GM18498 (cell line): ENCODE data around the gene IL13.
"Not testable (repeated sequence)": the region's sequence is repeated elsewhere in the genome, so short reads cannot be mapped to it uniquely, and the experiment has no call there.

Experiments used
- ATAC-seq: cut with Tn5 transposase; IDR thresholded peaks from one replicate; pipeline ENCODE4 v1.9.1; 2021; ENCODE audit warnings: mild to moderate bottlenecking, moderate library complexity; ENCODE audit not compliant: unreplicated experiment

The IL13 gene

GRCh38 chr5:132688536-132689339 lies 30.8 kb downstream of the IL13 start:
- peak; percentile 33 for ATAC-seq

GRCh38 chr5:132689513-132689912 lies 31.5 kb downstream of the IL13 start:
- ATAC-seq: no peak

- no peak for ATAC-seq
Measured at GRCh38 chr5:132690156-132690555, 32.2 kb downstream of the IL13 start.

- ATAC-seq: not testable (repeated sequence)
Measured at GRCh38 chr5:132691755-132692631, 34.0 kb downstream of the IL13 start.

- ATAC-seq: no peak
Measured at GRCh38 chr5:132692632-132692967, 34.6 kb downstream of the IL13 start.

- ATAC-seq: no peak
Measured at GRCh38 chr5:132695956-132696355, 38.0 kb downstream of the IL13 start.

GRCh38 chr5:132704875-132705274 lies 46.9 kb downstream of the IL13 start:
- no peak for ATAC-seq

- ATAC-seq: no peak
Measured at GRCh38 chr5:132708645-132709044, 50.7 kb downstream of the IL13 start.
